GM21825 (cell line): ENCODE results near the gene MEX3B.
"Not testable (repeated sequence)": the region's sequence is repeated elsewhere in the genome, so short reads cannot be mapped to it uniquely, and the experiment has no call there.

Experiments
- ATAC-seq: cut with Tn5 transposase; IDR thresholded peaks from one replicate; pipeline ENCODE4 v1.9.1; 2021; ENCODE audit warnings: mild to moderate bottlenecking, moderate library complexity; ENCODE audit not compliant: unreplicated experiment

The MEX3B gene

DNA sequence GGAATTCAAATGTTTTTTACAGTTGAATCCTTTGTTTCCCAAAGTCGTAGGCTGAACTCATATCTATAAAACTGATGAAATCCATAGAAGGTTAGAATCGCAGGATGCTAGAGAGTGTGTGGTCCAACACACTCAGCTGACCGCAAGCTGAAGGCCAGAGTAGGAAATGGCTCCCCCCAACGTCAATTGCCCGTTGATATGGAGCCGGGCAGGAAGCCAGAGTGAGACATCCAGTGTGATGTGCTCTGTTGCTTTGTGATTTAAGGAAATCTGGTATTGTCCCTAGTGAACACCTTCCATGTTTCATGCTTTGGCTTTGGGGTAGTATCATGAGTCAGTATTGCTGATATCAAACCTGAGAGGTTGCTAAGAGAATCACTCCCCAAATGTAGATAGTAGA is 5.8 kb upstream of the MEX3B start:
- ATAC-seq: no peak

DNA sequence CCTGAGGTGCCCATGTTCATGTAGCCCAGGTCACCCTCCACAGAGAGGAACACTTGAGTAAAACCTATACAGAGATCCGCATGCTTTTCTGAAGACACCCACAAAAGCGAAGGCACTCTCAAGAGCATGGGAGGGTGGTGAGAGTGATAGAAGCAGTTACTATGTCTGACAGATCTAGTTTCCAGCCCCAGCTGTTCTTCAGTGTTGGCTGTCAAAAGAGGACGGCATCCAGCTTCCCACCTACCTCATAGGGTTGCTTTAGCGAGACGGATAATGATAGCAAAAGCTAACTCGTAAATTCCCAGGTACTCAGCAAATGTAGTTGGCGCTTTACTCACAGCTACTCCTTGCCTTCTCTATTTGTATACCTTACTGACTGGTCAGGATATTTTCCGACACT is 3.0 kb upstream of the MEX3B start:
- ATAC-seq: no peak

- ATAC-seq: no peak
Measured at GRCh38 chr15:82047453-82048400, 1.9 kb upstream of the MEX3B start.

DNA sequence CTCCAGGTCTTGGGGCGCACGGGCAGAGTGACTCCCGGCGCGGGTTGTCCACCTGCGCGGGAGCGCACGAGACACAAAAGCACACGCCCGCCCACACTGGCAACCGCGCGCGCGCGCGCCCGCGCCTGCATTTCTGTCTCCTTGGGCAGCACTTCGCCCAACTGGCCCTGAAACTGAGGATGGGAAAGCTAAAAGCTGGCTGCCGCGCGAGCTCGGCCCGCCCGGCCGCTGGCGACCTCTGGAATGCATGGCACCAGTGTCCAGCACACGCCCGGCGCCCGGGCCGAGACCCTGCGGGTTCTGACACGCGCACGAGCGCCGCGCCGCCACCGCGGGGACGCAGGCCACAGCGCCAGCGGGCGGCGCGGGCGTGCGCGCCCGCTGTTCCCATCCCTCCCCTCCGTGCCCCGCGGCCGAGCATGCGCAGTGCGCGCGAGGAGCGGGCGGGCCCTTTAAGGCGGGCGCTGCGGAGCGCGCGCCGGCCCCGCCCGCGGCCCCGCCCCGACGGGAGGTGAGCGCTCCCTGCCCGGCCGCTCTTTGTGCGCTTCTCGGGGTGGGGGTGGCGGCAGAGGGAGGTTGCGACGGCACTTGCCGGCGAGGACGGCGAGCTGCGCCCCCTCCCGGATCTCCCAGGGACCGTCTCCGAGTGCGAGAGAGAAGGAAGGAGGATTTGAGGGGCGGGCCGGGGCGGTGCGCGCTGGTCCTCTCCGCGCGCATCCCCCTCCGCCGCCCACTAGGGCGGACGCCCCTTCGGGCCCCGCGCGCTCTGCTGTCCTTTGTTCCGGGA is 1.0 kb upstream of the MEX3B start:
- ATAC-seq: peak; percentile 62

- ATAC-seq: no peak
Measured at GRCh38 chr15:82045179-82045891, 483 bp downstream of the MEX3B start.

DNA sequence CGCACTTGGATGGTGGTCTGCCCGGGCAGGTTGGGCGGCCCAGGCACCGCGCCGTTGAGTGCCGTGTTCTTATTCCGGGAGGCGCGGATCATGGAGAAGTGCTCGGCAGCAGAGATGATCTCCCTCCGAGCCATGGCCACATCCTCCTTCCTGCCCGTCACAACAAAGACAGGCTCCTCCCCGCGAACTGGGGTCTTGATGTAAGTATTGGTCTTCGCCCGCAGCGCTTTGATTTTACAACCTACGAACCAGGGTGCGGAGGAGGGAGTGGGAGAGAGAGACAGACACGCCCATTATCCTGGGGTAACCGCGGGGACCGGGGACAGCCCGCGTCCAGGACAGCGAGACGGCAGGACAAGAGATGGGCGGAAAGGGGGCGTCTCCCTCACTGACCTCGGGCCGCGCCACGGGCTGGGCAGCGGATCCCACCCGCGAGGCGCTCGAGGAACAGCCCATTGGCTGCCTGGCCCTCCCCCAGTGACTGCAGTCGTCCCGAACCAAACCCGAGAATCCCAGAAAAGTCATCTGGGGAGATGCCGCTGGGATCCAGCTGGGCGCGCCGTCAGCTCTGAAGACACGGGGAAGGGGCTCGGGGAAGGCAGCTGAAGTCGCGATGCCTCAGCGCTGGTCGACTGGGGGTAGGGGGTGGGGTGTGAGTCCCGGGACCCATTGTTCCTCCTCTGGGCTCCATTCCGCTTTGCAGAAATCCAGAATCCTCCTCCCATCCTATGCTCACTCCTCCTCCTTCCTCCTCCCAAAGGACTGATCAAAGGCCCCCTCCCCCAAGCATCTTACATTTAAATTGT is 1.2 kb downstream of the MEX3B start:
- ATAC-seq: no peak

- ATAC-seq: no peak
Measured at GRCh38 chr15:82043796-82044372, 1.9 kb downstream of the MEX3B start.

DNA sequence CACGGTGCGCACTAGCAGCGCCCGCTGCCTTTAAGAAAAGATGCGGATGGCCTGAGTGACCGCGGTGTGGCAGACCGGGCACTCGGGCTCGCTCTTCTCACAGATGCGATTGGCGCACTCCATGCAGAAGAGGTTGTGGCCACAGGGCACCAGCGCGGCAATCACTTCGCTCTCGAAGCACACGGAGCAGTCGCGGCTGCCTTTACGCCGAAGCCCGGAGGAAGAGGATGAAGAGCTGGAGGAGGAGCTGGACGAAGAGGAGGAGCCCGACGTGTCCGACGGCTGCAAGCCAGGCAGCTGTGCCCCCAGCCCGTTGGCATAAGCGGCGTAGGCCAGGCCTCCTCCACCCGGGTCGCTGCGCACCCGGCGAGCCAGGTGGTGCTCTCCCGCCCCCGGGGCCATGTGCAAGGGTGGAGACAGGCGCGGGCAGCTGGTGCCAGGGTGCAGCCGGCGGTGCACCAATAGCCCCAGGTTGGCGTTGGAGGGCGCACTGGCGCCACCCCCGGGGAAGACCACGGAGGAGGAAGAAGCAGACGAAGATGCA is 2.6 kb downstream of the MEX3B start:
- ATAC-seq: no peak

- ATAC-seq: no peak
Measured at GRCh38 chr15:82040862-82041261, 5.0 kb downstream of the MEX3B start.

GRCh38 chr15:82040390-82040789 is 5.4 kb downstream of the MEX3B start:
- ATAC-seq: no peak

DNA sequence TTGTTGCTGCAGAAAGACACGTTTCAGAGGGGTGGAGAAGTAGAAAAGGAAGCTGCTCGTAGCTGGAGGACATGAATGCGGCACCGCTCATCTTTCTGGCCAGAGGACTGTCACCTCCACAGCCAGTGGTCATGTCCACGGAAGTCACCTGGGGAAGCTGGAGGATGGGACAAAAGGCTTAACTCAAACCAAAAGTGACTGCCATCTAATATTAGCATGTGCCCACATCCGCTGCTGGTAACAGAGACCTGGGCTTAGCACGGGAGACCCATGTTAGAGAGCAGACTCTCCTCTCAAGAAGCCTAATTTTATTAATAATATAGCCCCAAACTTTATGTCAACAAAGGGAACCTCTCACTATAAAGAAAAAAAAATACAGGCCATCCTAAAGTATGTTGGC is 5.9 kb downstream of the MEX3B start:
- ATAC-seq: no peak

GRCh38 chr15:82036461-82036860 is 9.4 kb downstream of the MEX3B start:
- no peak for ATAC-seq

DNA sequence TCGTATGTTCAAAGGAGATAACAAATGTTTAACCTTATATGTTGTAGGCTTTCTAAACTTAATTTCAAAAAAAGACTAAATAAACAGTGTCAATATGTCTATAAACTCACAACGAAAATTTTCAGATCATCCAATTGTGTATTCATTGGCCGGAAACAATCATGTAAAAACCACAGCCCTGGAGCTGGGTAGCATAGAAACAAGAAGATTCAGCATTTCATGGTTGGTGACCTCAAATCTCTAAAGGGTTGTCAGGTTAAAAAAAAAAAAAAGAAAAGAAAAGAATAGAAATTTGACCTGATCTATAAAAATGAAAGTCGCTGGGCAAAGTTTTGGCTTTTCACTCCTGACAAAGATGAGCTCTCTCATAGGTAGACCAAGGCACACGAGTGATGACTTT is 13.9 kb downstream of the MEX3B start:
- no peak for ATAC-seq

- ATAC-seq: no peak
Measured at GRCh38 chr15:82030176-82030575, 15.6 kb downstream of the MEX3B start.

- ATAC-seq: not testable (repeated sequence)
Measured at GRCh38 chr15:82028163-82028562, 17.7 kb downstream of the MEX3B start.

- no peak for ATAC-seq
Measured at GRCh38 chr15:82021992-82022391, 23.8 kb downstream of the MEX3B start.

DNA sequence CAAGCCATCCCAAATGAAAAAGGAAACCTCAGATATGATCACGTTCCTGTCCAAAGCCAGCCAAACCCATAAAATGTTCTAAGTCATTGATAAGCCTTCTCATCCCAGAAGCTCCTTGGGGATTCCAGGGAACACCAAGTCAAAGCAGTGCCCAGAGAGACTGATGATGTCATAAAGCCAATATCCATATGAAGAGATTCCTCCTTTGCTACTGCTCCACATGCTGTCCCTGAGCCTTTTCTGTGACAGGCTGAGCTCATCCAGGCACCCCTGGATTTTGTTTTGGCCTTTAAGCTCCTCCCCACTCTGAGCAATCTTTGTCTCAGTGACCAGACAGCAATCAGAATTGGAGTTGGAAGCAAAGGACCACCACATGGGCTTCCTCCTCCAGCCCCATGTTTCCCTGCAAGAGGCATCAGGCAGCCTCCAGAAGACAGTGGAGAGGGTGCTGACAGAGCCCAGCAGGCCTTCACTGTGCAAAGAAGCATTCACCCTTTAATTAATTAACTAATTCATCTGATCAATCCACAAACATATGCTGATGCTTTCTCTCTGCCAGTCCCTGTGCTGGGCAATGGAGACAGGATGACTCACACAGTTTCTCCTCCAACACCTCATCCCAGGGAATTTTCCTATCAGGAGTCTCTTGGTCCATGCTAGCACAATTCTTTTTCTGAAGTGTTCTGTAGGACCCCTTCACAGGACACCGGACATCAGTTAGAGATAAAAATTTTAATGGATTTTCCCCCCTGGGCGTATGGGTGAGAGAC is 25.0 kb downstream of the MEX3B start:
- no peak for ATAC-seq

DNA sequence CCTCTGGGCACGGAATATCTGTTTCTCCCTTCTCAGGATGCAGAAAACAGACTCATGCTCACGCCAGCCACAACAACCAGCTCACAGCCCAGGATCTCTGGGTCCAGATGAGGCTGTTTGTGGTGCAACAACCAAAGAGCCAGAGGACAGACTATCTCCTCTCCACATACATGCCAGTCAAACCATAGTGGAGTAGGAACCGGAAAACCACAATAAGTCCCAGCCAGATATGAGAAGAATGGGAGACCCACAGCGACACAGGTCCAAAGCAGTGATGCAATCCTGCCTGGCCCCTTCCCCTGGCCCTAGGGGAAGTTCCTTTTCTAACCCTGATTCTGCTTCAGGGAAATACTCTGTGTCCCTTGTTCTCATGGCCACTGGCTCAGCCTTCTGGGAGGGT is 27.6 kb downstream of the MEX3B start:
- ATAC-seq: no peak

DNA sequence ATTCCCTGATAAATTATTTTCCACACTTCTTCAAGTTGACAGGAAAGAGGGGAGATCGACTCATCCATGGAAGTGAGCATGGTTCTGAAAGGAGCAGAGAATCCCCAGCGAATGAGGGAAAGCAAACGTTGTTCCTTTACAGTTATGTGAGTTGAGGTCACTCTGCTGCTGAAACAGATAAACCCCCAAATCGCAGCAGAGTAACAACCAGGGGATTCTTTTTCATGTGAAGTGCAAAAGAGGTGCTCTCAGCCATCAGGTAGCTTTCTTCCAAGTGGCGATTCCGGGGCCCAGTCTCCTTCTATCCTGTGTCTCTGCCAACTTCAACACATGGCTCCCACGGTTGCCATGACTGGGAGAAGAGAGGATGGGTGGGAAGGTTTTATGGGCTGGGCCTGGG is 28.2 kb downstream of the MEX3B start:
- no peak for ATAC-seq
